Measurements from ENCODE around the gene SRGAP2B.
"Not testable (repeated sequence)": the region's sequence is repeated elsewhere in the genome, so short reads cannot be mapped to it uniquely, and the experiment has no call there.

DNA sequence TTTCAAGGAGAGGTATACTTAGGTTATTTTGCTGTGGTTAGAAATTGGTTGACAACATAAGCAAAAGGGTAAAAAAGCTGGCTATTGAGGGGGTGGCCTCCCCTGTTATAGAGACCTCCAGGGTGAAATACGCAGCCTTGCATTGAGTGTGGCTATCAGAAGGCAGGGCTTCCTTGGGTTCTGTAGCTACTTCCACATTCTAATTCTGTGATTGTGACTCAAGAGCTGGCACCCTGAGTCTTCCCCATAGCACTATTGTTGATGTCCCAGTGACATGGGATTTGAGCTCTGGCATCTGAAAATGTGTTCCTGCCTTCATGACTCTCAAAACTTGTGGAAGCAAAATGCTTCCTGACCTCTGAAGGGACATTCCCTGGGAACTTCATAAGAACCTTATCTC lies 39.3 kb upstream of the SRGAP2B start:
- TF ChIP-seq, protein P1, sequence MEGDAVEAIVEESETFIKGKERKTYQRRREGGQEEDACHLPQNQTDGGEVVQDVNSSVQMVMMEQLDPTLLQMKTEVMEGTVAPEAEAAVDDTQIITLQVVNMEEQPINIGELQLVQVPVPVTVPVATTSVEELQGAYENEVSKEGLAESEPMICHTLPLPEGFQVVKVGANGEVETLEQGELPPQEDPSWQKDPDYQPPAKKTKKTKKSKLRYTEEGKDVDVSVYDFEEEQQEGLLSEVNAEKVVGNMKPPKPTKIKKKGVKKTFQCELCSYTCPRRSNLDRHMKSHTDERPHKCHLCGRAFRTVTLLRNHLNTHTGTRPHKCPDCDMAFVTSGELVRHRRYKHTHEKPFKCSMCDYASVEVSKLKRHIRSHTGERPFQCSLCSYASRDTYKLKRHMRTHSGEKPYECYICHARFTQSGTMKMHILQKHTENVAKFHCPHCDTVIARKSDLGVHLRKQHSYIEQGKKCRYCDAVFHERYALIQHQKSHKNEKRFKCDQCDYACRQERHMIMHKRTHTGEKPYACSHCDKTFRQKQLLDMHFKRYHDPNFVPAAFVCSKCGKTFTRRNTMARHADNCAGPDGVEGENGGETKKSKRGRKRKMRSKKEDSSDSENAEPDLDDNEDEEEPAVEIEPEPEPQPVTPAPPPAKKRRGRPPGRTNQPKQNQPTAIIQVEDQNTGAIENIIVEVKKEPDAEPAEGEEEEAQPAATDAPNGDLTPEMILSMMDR (IDR thresholded peaks at IDR 0.05) = not testable (repeated sequence)
- TF ChIP-seq POLR2AphosphoS5 (IDR thresholded peaks at IDR 0.05); POLR2A (IDR thresholded peaks at IDR 0.05; ENCODE audit: low read depth); EP300 (IDR thresholded peaks at IDR 0.05): not testable (repeated sequence)

Measured in esophagus muscularis mucosa (tissue), 4 donors.